KMS-11 (cell line): ENCODE data around the gene SF3A2.

Experiments
- H2AFZ ChIP-seq: fragments of 200-600 bp; sonication (generic); 2 replicates; pipeline ENCODE4 v1.6.1; 2016; ENCODE audit warnings: antibody characterized with exemption, mixed run types, low read depth
- H3K27ac ChIP-seq: fragments of 200-600 bp; sonication (generic); 2 replicates; pipeline ENCODE4 v1.6.1; 2016; ENCODE audit warnings: mild to moderate bottlenecking, mixed run types
- H3K27me3 ChIP-seq: fragments of 200-600 bp; sonication (generic); 2 replicates; pipeline ENCODE4 v1.6.1; 2017; ENCODE audit warnings: mild to moderate bottlenecking, low read depth, mixed run types, moderate library complexity; ENCODE audit not compliant: insufficient read depth
- H3K36me3 ChIP-seq: fragments of 200-600 bp; sonication (generic); 2 replicates; pipeline ENCODE4 v1.6.1; 2017; ENCODE audit warnings: mild to moderate bottlenecking, mixed run types; ENCODE audit not compliant: insufficient read depth
- H3K4me1 ChIP-seq: fragments of 200-600 bp; sonication (generic); 2 replicates; pipeline ENCODE4 v1.6.1; 2016; ENCODE audit warnings: mild to moderate bottlenecking, low read depth, mixed run types; ENCODE audit not compliant: poor library complexity, severe bottlenecking
- H3K4me2 ChIP-seq: fragments of 200-600 bp; sonication (generic); 2 replicates; pipeline ENCODE4 v1.7.0; 2016; ENCODE audit warnings: mild to moderate bottlenecking, mixed run types
- H3K4me3 ChIP-seq: fragments of 200-600 bp; sonication (generic); IDR thresholded peaks from 2 replicates; pipeline ENCODE4 v1.6.1; 2017; ENCODE audit warnings: low read depth, low read length, mixed read lengths; ENCODE audit not compliant: insufficient read depth
- H3K79me2 ChIP-seq: fragments of 200-600 bp; sonication (generic); 2 replicates; pipeline ENCODE4 v1.6.1; 2016; ENCODE audit warnings: low read depth, mixed run types; ENCODE audit not compliant: insufficient read depth
- H3K9ac ChIP-seq: fragments of 200-600 bp; sonication (generic); 2 replicates; pipeline ENCODE4 v1.6.1; 2016; ENCODE audit warnings: mild to moderate bottlenecking, mixed run types
- H4K20me1 ChIP-seq: fragments of 200-600 bp; sonication (generic); 2 replicates; pipeline ENCODE4 v1.6.1; 2016; ENCODE audit warnings: mild to moderate bottlenecking, mixed run types; ENCODE audit not compliant: insufficient read depth
- CTCF ChIP-seq: fragments of 200-600 bp; sonication (generic); conservative IDR thresholded peaks from 2 replicates; pipeline ENCODE4 v1.6.1; 2017; ENCODE audit warnings: low read depth, mild to moderate bottlenecking, antibody characterized with exemption, low read length, moderate library complexity, mixed read lengths

The SF3A2 gene

GRCh38 chr19:2209408-2209807 is 27.2 kb upstream of the SF3A2 start:
- no peak overlapping the region for H3K4me3 ChIP-seq
- H2AFZ ChIP-seq, result no peak overlapping the region
- no peak overlapping the region for H3K27ac ChIP-seq
- H3K36me3 ChIP-seq, result no peaks in the 10 kb centered on the region
- no peak overlapping the region for H3K4me2 ChIP-seq
- H3K27me3 ChIP-seq, result no peaks in the 10 kb centered on the region
- H4K20me1 ChIP-seq, result no peaks in the 10 kb centered on the region
- no peaks in the 10 kb centered on the region for H3K4me1 ChIP-seq
- no peak overlapping the region for H3K9ac ChIP-seq
- H3K79me2 ChIP-seq, result no peaks in the 10 kb centered on the region; the same call in 1 of the 2 replicates
- no peak for TF ChIP-seq CTCF

- TF ChIP-seq CTCF, result no peak
- Histone ChIP-seq H3K9ac (no peak overlapping the region), H3K4me3 (no peak overlapping the region), H3K4me1 (no peaks in the 10 kb centered on the region), H2AFZ (no peak overlapping the region), H3K36me3 (no peaks in the 10 kb centered on the region), H3K79me2 (no peaks in the 10 kb centered on the region; the same call in 1 of the 2 replicates), H3K27ac (no peak overlapping the region), H4K20me1 (no peaks in the 10 kb centered on the region), H3K4me2 (no peak overlapping the region), H3K27me3 (no peaks in the 10 kb centered on the region)
These were observed 26.4 kb upstream of the SF3A2 start for GRCh38 chr19:2210206-2210605.

- Histone ChIP-seq H4K20me1 (no peaks in the 10 kb centered on the region), H3K36me3 (no peaks in the 10 kb centered on the region), H3K4me1 (no peaks in the 10 kb centered on the region), H3K27ac (no peak overlapping the region), H3K27me3 (no peaks in the 10 kb centered on the region), H3K79me2 (no peaks in the 10 kb centered on the region), H2AFZ (no peak overlapping the region), H3K9ac (no peak overlapping the region), H3K4me3 (no peak overlapping the region), H3K4me2 (no peak overlapping the region)
- TF ChIP-seq CTCF, result no peak
These were observed 25.5 kb upstream of the SF3A2 start for GRCh38 chr19:2210987-2211740.

- H3K4me3 ChIP-seq, result no peak overlapping the region
- no peak overlapping the region for H3K27ac ChIP-seq
- H3K4me2 ChIP-seq, result no peak overlapping the region
- H4K20me1 ChIP-seq, result no peaks in the 10 kb centered on the region
- no peaks in the 10 kb centered on the region for H3K27me3 ChIP-seq
- no peak for TF ChIP-seq CTCF
- no peak overlapping the region for H2AFZ ChIP-seq
- H3K36me3 ChIP-seq, result no peaks in the 10 kb centered on the region
- H3K4me1 ChIP-seq, result no peaks in the 10 kb centered on the region
- no peak overlapping the region for H3K9ac ChIP-seq
- no peaks in the 10 kb centered on the region for H3K79me2 ChIP-seq
These were observed 23.5 kb upstream of the SF3A2 start for GRCh38 chr19:2212861-2213711.
